H1 (cell line): ENCODE results near the gene DHX29. TPM values are rescaled to one million over a fixed set of nuclear protein-coding genes. Genes with fewer than 3 reads are reported as not detected.
A peak's percentile ranks its signal among the peaks of the same experiment; 100 is the strongest.

Experiments used
- CBX8 ChIP-seq: fragments of 300-800, 300-1000 bp; sonication (generic); IDR thresholded peaks from 2 replicates; pipeline ENCODE4 v1.7.1; 2016; ENCODE audit warnings: low read depth, low read length, borderline replicate concordance
- KDM1A ChIP-seq: fragments of 200-600, 300-600 bp; sonication (generic); IDR thresholded peaks from 2 replicates; pipeline ENCODE4 v1.7.1; 2016; ENCODE audit warnings: mild to moderate bottlenecking, low read length, borderline replicate concordance
- RNF2 ChIP-seq: fragments of 200-900, 300-1000 bp; sonication (generic); IDR thresholded peaks from 2 replicates; pipeline ENCODE4 v1.7.1; 2016; ENCODE audit warnings: borderline replicate concordance, low read depth, mild to moderate bottlenecking, antibody characterized with exemption, low read length; ENCODE audit not compliant: poor library complexity, severe bottlenecking; ENCODE audit errors: missing control alignments
- SIX5 ChIP-seq: IDR thresholded peaks from 2 replicates; pipeline ENCODE4 v1.6.1; 2011; ENCODE audit warnings: mild to moderate bottlenecking, low read depth, low read length
- SUZ12 ChIP-seq: fragments of 200-600 bp; sonication (generic); IDR thresholded peaks from 2 replicates; pipeline ENCODE4 v1.6.1; 2012; ENCODE audit warnings: mild to moderate bottlenecking, inconsistent platforms, low read length, moderate library complexity, mixed read lengths
- polyA plus RNA-seq, 7 experiments: library from polyadenylated mRNA; depleted of rRNA in 3 of 7; stranded (reverse) in 5 of 7; unstranded in 2 of 7; fragments of >200 nt in 5 of 7; fragments of 200-250 nt in 2 of 7; gene quantifications; 1 replicate in 5 of 7; 2 replicates in 1 of 7; 4 replicates in 1 of 7; pipeline versions ENCODE4 v1.2.1 to v1.2.3, GENCODE V29; 2011 to 2013; ENCODE audit warnings: missing spikeins in 2 of 7, mixed read lengths in 2 of 7
- total RNA-seq: library from RNA; stranded (reverse); fragmentation: NEBNext Ultra II Directional; extraction: Animal tissue kit (Norgen Biotek cat#: 25700); gene quantifications from 2 replicates; pipeline ENCODE4 v1.2.1, GENCODE V29; 2021

DHX29 gene
- total and polyA plus RNA-seq, 2 of the 8 experiments (the other 6 are each of a cell fraction or from before 2014, with no cell fraction given) = 3.4 to 32.1 TPM

- TF ChIP-seq RNF2 (peak; percentile 98), KDM1A (no peak), SUZ12 (peak; percentile 98), SIX5 (no peak), CBX8 (no peak)
Measured at GRCh38 chr5:55231029-55231918, 76.2 kb downstream of the DHX29 start (continued).
